ENCODE results near the gene MTA1.

The MTA1 gene

DNA sequence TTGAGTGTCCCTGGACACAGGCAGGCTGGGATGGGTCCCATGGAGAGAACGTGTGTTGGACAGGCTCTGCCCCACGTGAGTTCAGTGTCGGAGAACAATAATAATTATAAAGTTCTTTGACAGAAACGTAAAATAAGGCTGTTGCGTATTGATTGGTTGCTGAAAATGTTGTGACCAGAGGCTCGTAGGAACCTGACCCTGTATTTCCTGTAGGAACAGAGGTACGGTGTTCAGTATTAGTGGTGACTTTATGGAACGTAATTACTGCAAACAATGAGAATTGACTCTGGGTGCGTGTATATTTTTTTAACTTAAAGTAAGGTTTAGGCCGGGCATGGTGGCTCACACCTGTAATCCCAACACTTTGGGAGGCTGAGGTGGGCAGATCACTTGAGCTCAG, 7.8 kb downstream of the MTA1 start:
- no peak for DNase-seq (ENCODE audit: low read depth in 1 of 2, low spot score in 1 of 2)
- H3K4me3 ChIP-seq (replicated peaks; ENCODE audit: insufficient read depth, low read length): no peak overlapping the region
- H3K27me3 ChIP-seq (ENCODE audit: insufficient read depth, poor library complexity, severe bottlenecking): no peaks in the 10 kb centered on the region
- no peak for TF ChIP-seq GABPA (IDR thresholded peaks at IDR 0.05; ENCODE audit: low read depth)
- TF ChIP-seq POLR2AphosphoS5 (IDR thresholded peaks at IDR 0.05; ENCODE audit: low read depth): no peak
- TF ChIP-seq, protein P1, sequence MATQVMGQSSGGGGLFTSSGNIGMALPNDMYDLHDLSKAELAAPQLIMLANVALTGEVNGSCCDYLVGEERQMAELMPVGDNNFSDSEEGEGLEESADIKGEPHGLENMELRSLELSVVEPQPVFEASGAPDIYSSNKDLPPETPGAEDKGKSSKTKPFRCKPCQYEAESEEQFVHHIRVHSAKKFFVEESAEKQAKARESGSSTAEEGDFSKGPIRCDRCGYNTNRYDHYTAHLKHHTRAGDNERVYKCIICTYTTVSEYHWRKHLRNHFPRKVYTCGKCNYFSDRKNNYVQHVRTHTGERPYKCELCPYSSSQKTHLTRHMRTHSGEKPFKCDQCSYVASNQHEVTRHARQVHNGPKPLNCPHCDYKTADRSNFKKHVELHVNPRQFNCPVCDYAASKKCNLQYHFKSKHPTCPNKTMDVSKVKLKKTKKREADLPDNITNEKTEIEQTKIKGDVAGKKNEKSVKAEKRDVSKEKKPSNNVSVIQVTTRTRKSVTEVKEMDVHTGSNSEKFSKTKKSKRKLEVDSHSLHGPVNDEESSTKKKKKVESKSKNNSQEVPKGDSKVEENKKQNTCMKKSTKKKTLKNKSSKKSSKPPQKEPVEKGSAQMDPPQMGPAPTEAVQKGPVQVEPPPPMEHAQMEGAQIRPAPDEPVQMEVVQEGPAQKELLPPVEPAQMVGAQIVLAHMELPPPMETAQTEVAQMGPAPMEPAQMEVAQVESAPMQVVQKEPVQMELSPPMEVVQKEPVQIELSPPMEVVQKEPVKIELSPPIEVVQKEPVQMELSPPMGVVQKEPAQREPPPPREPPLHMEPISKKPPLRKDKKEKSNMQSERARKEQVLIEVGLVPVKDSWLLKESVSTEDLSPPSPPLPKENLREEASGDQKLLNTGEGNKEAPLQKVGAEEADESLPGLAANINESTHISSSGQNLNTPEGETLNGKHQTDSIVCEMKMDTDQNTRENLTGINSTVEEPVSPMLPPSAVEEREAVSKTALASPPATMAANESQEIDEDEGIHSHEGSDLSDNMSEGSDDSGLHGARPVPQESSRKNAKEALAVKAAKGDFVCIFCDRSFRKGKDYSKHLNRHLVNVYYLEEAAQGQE (IDR thresholded peaks at IDR 0.05; ENCODE audit: insufficient replicate concordance, low read depth): no peak
- TF ChIP-seq, protein P2, sequence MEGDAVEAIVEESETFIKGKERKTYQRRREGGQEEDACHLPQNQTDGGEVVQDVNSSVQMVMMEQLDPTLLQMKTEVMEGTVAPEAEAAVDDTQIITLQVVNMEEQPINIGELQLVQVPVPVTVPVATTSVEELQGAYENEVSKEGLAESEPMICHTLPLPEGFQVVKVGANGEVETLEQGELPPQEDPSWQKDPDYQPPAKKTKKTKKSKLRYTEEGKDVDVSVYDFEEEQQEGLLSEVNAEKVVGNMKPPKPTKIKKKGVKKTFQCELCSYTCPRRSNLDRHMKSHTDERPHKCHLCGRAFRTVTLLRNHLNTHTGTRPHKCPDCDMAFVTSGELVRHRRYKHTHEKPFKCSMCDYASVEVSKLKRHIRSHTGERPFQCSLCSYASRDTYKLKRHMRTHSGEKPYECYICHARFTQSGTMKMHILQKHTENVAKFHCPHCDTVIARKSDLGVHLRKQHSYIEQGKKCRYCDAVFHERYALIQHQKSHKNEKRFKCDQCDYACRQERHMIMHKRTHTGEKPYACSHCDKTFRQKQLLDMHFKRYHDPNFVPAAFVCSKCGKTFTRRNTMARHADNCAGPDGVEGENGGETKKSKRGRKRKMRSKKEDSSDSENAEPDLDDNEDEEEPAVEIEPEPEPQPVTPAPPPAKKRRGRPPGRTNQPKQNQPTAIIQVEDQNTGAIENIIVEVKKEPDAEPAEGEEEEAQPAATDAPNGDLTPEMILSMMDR (IDR thresholded peaks at IDR 0.05; ENCODE audit: insufficient read depth, low read length): no peak
- no peak for TF ChIP-seq SPI1 (IDR thresholded peaks at IDR 0.05; ENCODE audit: borderline replicate concordance, low read depth)
- no peak overlapping the region for H3K27ac ChIP-seq (replicated peaks)

- no peak for DNase-seq (ENCODE audit: low read depth in 1 of 2, low spot score in 1 of 2)
- no peak overlapping the region for H3K27ac ChIP-seq (replicated peaks)
- TF ChIP-seq, protein P2 (IDR thresholded peaks at IDR 0.05; ENCODE audit: insufficient read depth, low read length): no peak
- no peak for TF ChIP-seq POLR2AphosphoS5 (IDR thresholded peaks at IDR 0.05; ENCODE audit: low read depth)
- TF ChIP-seq SPI1 (IDR thresholded peaks at IDR 0.05; ENCODE audit: borderline replicate concordance, low read depth): no peak
- TF ChIP-seq GABPA (IDR thresholded peaks at IDR 0.05; ENCODE audit: low read depth): no peak
- TF ChIP-seq, protein P1 (IDR thresholded peaks at IDR 0.05; ENCODE audit: insufficient replicate concordance, low read depth): no peak
- H3K4me3 ChIP-seq (replicated peaks; ENCODE audit: insufficient read depth, low read length): no peak overlapping the region
- H3K27me3 ChIP-seq (ENCODE audit: insufficient read depth, poor library complexity, severe bottlenecking): no peaks in the 10 kb centered on the region
Measured at GRCh38 chr14:105427936-105428485, 8.4 kb downstream of the MTA1 start.

DNA sequence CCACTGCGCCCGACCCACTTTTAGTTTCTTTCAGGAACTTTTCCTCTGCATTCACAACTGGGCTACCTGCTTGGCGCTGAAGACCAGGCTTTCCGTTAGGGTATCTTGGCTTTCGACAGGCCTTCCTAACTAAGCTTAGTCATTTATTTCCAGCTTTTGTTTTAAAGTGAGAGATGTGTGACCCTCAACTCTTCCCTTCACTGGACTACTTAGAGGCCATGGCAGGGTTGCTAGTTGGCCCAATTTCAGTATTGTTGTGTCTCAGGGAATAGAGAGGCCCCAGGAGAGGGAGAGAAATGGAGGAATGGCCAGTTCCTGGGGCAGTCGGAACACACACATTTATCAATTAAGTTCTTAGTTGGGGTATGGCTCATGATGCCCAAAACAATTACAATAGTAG, 10.4 kb downstream of the MTA1 start:
- no peak overlapping the region for H3K27ac ChIP-seq (replicated peaks)
- no peak for TF ChIP-seq SPI1 (IDR thresholded peaks at IDR 0.05; ENCODE audit: borderline replicate concordance, low read depth)

GRCh38 chr14:105430565-105430964, 10.9 kb downstream of the MTA1 start:
- no peak for TF ChIP-seq SPI1 (IDR thresholded peaks at IDR 0.05; ENCODE audit: borderline replicate concordance, low read depth)
- TF ChIP-seq, protein P1 (IDR thresholded peaks at IDR 0.05; ENCODE audit: insufficient replicate concordance, low read depth): no peak
- no peak for TF ChIP-seq POLR2AphosphoS5 (IDR thresholded peaks at IDR 0.05; ENCODE audit: low read depth)
- TF ChIP-seq, protein P2 (IDR thresholded peaks at IDR 0.05; ENCODE audit: insufficient read depth, low read length): no peak
- no peak for TF ChIP-seq GABPA (IDR thresholded peaks at IDR 0.05; ENCODE audit: low read depth)
- Histone ChIP-seq H3K4me3 (replicated peaks; ENCODE audit: insufficient read depth, low read length) (no peak overlapping the region), H3K27me3 (ENCODE audit: insufficient read depth, poor library complexity, severe bottlenecking) (no peaks in the 10 kb centered on the region), H3K27ac (replicated peaks) (no peak overlapping the region)
- DNase-seq (ENCODE audit: low read depth in 1 of 2, low spot score in 1 of 2): no peak

More for the DNA sequence above, 10.4 kb downstream of the MTA1 start:
- Histone ChIP-seq H3K4me3 (replicated peaks; ENCODE audit: insufficient read depth, low read length) (no peak overlapping the region), H3K27me3 (ENCODE audit: insufficient read depth, poor library complexity, severe bottlenecking) (no peaks in the 10 kb centered on the region)
- no peak for DNase-seq (ENCODE audit: low read depth in 1 of 2, low spot score in 1 of 2)

All from HL-60 (cell line).